ENCODE measurements around the gene MLANA. TPM values are rescaled to one million over a fixed set of nuclear protein-coding genes. Genes with fewer than 3 reads are reported as not detected.
"Not testable (repeated sequence)": the region's sequence is repeated elsewhere in the genome, so short reads cannot be mapped to it uniquely, and the experiment has no call there.

MLANA gene
- total RNA-seq, 4 donors from 2014 or later: 6.3 to 20.1 (median 12.3) TPM

- intact Hi-C loops (cut with DNase I; ENCODE audit: low total_unique reads): no loop called here
- no peak for TF ChIP-seq CTCF (IDR thresholded peaks at IDR 0.05)
- TF ChIP-seq POLR2A (IDR thresholded peaks at IDR 0.05): no peak
- 60 to 68% methylated on average over 10 of the region's 10 CpGs for WGBS, 2 donors
- peak in 1 of 2 donors; percentile 69 for DNase-seq (ENCODE audit: low spot score in 2 of 2)
- no peak overlapping the region for H3K4me3 ChIP-seq (ENCODE audit: low read depth, poor library complexity, severe bottlenecking)
These were observed 11.1 kb upstream of the MLANA start for GRCh38 chr9:5879419-5880181.

GRCh38 chr9:5882244-5883012 lies 8.3 kb upstream of the MLANA start:
- H3K4me3 ChIP-seq (ENCODE audit: low read depth, poor library complexity, severe bottlenecking); DNase-seq (ENCODE audit: low spot score in 2 of 2); intact Hi-C loops (cut with DNase I; ENCODE audit: low total_unique reads): not testable (repeated sequence)
- 95 to 97% methylated on average over 5 of the region's 5 CpGs for WGBS, 2 donors

- 56 to 65% methylated on average over 8 to 9 of the region's 9 CpGs for WGBS, 2 donors
- intact Hi-C loops (cut with DNase I; ENCODE audit: low total_unique reads): loop anchor here (2.0 kb wide), 1 partner anchor 171 kb away; no protein-coding TSS in a partner anchor
- H3K4me3 ChIP-seq (ENCODE audit: low read depth, poor library complexity, severe bottlenecking): no peak overlapping the region
- DNase-seq (ENCODE audit: low spot score in 2 of 2): peak in 1 of 2 donors; percentile 67
- no peak for TF ChIP-seq CTCF (IDR thresholded peaks at IDR 0.05)
- no peak for TF ChIP-seq POLR2A (IDR thresholded peaks at IDR 0.05)
These were observed 6.5 kb upstream of the MLANA start for GRCh38 chr9:5884191-5884590.

GRCh38 chr9:5886114-5886939 lies 4.4 kb upstream of the MLANA start:
- WGBS, 2 donors: 55 to 60% methylated on average over 8 of the region's 8 CpGs
- intact Hi-C loops (cut with DNase I; ENCODE audit: low total_unique reads): no loop called here
- DNase-seq (ENCODE audit: low spot score in 2 of 2): peak; percentile 54 to 91

GRCh38 chr9:5892456-5893133 lies 1.9 kb downstream of the MLANA start:
- WGBS, 2 donors: 51 to 62% methylated on average over 7 of the region's 7 CpGs
- H3K4me3 ChIP-seq (ENCODE audit: low read depth, poor library complexity, severe bottlenecking): no peak overlapping the region
- intact Hi-C loops (cut with DNase I; ENCODE audit: low total_unique reads): no loop called here
- TF ChIP-seq POLR2A (IDR thresholded peaks at IDR 0.05) (no peak), CTCF (IDR thresholded peaks at IDR 0.05) (no peak)
- DNase-seq (ENCODE audit: low spot score in 2 of 2): no peak

More at GRCh38 chr9:5886114-5886939, 4.4 kb upstream of the MLANA start:
- H3K4me3 ChIP-seq (ENCODE audit: low read depth, poor library complexity, severe bottlenecking): no peak overlapping the region
- TF ChIP-seq POLR2A (IDR thresholded peaks at IDR 0.05) (no peak), CTCF (IDR thresholded peaks at IDR 0.05) (peak in 1 of 3 donors; percentile 21)

All from lower leg skin (tissue), 4 donors.